CD4-positive, alpha-beta T cell treated with Interleukin-4 for 4 hours (primary cell): ENCODE data around the gene TBCE.
"Not testable (repeated sequence)": the region's sequence is repeated elsewhere in the genome, so short reads cannot be mapped to it uniquely, and the experiment has no call there.

Experiments
- DNase-seq: peaks from one replicate; pipeline ENCODE4 v3.0.0-alpha.2; 2020

The TBCE gene

GRCh38 chr1:235457856-235458255 is 90.6 kb downstream of the TBCE start:
- DNase-seq, result not testable (repeated sequence)

DNA sequence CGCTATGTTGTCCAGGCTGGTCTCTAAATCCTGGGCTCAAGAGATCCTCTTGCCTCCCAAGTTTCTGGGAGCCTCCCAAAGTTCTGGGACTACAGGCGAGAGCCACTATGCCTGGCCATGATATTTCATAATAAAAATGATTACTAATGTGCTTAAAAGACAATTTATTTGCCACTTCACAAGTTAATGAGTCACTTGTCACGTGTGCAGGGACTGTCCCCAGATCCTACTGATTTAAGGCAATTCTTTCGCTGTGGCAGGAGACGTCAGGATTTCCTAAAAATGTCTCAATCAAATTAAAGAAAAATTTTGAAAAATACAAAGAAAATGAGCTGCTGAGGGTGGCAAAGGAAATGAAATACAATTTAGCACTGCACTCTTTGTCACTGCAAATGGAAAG is 93.5 kb downstream of the TBCE start:
- DNase-seq, result no peak

DNA sequence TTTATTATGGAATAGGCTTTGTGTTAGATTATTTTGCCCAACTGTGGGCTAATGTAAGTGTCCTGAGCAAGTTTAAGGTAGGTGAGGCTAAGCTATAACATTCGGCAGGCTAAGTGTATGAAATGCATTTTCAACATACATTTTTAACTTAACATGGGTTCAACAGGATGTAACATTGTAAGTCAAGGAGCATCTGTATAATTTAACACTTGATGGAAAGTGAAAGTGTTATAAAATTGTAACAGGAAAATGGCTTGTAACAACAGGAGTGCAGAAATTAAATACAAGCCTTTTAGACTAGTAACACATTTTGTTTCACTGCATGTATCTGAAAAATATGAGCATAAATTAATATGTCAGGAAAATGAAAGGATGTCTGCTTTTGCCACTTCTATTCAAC is 94.7 kb downstream of the TBCE start:
- DNase-seq, result no peak

DNA sequence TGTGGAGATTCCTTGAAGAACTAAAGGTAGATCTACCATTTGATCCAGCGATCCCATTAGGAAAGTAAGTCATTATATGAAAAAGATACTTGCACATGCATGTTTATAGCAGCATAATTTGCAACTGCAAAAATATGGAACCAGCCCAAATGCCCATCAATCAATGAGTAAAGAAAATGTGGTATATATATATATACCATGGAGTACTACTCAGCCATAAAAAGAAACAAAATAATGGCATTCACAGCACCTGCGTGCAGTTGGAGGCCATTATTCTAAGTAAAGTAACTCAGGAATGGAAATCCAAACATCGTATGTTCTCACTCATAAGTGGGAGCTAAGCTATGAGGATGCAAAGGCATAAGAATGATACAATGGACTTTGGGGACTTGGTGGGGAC is 95.6 kb downstream of the TBCE start:
- DNase-seq, result not testable (repeated sequence)

GRCh38 chr1:235465066-235465465 is 97.8 kb downstream of the TBCE start:
- DNase-seq, result no peak

DNA sequence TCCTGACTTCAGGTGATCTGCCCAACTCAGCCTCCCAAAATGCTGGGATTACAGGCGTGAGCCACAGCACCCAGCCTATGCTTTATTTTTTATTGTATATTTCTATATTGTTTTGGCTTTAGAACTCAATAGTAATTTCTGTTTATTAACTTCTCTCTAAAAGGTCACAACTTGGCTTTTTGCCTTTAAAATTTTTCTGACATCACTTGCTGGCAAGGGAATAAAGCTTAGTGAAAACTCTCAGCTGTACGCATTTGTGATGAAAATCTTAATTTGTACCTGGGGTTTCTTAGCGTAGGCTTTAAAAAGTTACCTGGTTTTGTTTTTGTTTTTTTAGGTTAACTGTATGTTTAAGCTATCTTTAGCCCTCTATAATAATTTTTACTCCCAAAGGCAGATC is 100.8 kb downstream of the TBCE start:
- DNase-seq, result no peak

DNA sequence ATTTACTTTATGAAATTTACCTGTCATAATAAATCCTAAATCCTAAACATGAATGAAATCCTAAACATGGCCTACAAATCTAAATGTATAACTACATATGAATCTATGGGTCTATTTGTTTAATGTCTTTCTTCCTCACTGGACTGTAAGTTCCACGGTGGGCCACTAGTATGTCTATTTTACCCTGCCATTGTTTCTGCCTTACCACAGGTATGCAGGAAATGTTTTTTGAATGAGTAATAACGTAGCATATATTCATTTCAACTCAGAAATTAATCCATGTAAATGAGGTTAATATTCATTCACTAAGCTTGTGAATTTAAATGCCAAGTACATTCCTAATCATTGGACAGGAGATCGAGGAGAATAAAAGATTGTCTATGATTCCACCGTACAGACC is 101.7 kb downstream of the TBCE start:
- no peak for DNase-seq

DNA sequence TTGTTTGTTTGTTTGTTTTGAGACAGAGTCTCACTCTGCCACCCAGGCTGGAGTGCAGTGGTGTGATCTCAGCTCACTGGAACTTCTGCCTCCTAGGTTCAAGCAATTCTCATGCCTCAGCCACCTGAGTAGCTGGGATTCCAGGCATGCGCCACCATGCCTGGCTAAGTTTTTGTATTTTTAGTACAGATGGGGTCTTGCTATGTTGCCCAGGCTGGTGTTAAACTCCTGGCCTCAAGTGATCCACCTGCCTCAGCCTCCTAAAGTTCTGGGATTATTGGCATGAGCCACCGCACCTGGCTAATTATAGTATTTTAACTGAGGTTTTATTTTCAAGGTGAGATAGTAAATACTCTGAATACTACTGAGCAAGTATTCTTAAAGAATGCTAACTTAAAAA is 102.7 kb downstream of the TBCE start:
- DNase-seq, result not testable (repeated sequence)

DNA sequence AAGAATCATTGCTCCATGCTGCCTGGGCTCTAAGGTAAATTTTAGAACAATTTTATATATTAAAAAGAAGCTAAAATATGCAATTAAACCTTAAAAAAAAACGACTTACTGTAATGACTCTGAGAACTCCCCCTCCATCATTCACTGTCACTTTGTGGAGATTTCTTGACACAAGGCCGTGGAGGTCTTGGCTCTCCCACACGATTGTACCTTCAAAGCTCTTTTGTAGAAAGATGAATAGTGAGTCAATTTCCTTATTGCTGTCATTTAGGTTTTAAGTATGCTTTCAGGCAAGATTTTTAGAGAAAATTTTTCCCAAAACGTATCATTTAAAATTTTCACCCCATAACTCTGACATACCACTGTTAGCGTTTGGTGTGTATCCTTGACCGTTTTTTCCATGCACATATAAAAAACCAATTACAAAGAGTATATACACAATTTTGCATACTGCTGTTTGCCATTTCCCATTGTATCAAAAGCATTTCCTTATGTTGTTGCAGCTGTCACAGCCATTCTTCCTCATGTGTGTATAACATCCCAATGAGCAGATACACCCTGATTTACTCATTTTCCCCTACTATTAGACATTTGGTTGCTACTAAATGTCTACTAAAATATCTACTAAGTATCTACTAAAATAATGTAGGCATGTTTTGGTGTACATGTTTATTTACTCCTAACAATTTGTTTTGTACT is 103.7 kb downstream of the TBCE start:
- no peak for DNase-seq

- no peak for DNase-seq
Measured at GRCh38 chr1:235473806-235474205, 106.6 kb downstream of the TBCE start.

DNA sequence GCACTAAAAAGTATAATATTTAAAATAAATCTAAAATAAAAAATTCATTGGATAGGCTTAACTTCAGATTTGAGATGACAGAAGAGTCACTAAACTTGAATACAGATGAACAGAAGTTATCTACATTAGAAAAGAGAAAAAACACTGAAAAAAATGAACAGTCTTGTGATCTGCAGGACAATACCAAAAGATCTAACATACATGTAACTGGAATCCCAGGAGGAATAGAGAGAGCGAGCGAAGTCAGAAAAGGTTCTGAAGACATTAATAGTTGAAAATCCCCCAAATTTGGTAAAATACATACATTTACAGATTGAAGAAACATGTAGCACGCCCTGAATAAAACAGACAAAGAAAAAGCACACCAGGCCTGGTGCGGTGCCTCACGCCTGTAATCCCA is 115.9 kb downstream of the TBCE start:
- DNase-seq, result no peak

- no peak for DNase-seq
Measured at GRCh38 chr1:235485558-235485957, 118.3 kb downstream of the TBCE start.

DNA sequence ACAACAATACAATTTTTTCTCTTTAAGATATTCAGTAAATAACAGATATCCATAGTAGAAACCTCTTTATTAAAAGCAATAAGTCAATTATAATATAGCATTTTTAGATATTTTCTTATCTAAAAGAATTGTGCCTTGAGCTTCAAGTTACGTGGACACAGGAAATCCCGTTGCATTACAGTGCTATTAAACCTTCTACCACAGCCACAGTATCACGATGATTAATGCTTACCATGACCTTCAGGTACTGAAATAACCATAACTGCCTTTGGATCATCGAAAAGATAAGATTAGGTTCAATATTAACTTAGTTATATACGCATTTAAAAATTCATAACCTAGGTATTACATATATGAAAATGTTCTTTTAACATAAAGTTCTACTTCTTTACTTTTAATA is 119.1 kb downstream of the TBCE start:
- no peak for DNase-seq

GRCh38 chr1:235491644-235492043 is 124.4 kb downstream of the TBCE start:
- no peak for DNase-seq

- DNase-seq, result no peak
Measured at GRCh38 chr1:235494531-235494930, 127.3 kb downstream of the TBCE start.

- DNase-seq, result no peak
Measured at GRCh38 chr1:235495030-235495429, 127.8 kb downstream of the TBCE start.

GRCh38 chr1:235495551-235495950 is 128.3 kb downstream of the TBCE start:
- DNase-seq, result no peak

DNA sequence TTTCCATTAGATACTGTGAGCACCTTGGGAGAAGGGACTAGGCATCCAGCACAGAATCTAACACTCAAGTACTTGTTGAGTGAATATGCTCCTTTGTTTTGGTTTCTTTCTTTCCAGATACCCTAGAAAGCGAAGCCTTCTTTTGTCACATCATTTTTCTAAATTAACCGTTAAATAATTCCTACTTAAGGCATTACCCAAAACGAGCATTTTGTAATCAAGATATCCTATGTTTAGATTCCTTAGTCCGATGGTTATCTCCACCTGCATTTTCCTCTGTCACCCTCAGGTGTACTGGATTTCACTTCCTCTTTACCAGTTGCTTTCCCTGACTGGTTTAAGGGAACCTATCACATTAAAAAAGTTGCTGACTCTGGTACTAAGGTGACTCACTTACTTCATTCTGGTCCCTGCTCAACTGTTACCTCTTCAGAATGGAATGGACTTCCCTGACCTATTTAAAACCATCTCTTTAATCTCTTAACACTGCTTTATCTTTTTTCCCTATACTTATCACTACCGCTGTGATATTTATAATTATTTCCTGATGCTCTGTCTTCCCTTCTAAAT is 133.8 kb downstream of the TBCE start:
- no peak for DNase-seq
